ENCODE results near the gene SCRN2.

SCRN2 gene

GRCh38 chr17:47807421-47807820 lies 33.7 kb downstream of the SCRN2 start:
- FAIRE-seq (no peak), DNase-seq (ENCODE audit: low spot score) (no peak)

- DNase-seq (ENCODE audit: low spot score) (no peak), FAIRE-seq (no peak)
Observed at GRCh38 chr17:47806913-47807255, 34.2 kb downstream of the SCRN2 start.

- DNase-seq (ENCODE audit: low spot score) (no peak), FAIRE-seq (no peak)
Observed at GRCh38 chr17:47806026-47806912, 34.8 kb downstream of the SCRN2 start.

- FAIRE-seq (no peak), DNase-seq (ENCODE audit: low spot score) (no peak)
Observed at GRCh38 chr17:47804461-47804860, 36.6 kb downstream of the SCRN2 start.

- no peak for FAIRE-seq
- DNase-seq (ENCODE audit: low spot score) = no peak
Observed at GRCh38 chr17:47803751-47804150, 37.3 kb downstream of the SCRN2 start.

GRCh38 chr17:47803201-47803600 lies 37.9 kb downstream of the SCRN2 start:
- FAIRE-seq = no peak

GRCh38 chr17:47802341-47803022 lies 38.6 kb downstream of the SCRN2 start:
- no peak for FAIRE-seq
- DNase-seq (ENCODE audit: low spot score) = peak; percentile 75

More at GRCh38 chr17:47803201-47803600, 37.9 kb downstream of the SCRN2 start:
- no peak for DNase-seq (ENCODE audit: low spot score)

GRCh38 chr17:47801906-47802305 lies 39.2 kb downstream of the SCRN2 start:
- FAIRE-seq = no peak
- no peak for DNase-seq (ENCODE audit: low spot score)

- no peak for DNase-seq (ENCODE audit: low spot score)
- no peak for FAIRE-seq
Observed at GRCh38 chr17:47801176-47801765, 39.8 kb downstream of the SCRN2 start.

- DNase-seq (ENCODE audit: low spot score) (no peak), FAIRE-seq (no peak)
Observed at GRCh38 chr17:47800686-47801085, 40.4 kb downstream of the SCRN2 start.

- no peak for FAIRE-seq
- DNase-seq (ENCODE audit: low spot score) = no peak
Observed at GRCh38 chr17:47797797-47798196, 43.3 kb downstream of the SCRN2 start.

- DNase-seq (ENCODE audit: low spot score) (no peak), FAIRE-seq (no peak)
Observed at GRCh38 chr17:47792979-47793378, 48.1 kb downstream of the SCRN2 start.

- no peak for FAIRE-seq
- no peak for DNase-seq (ENCODE audit: low spot score)
Observed at GRCh38 chr17:47792457-47792856, 48.6 kb downstream of the SCRN2 start.

GRCh38 chr17:47791025-47791424 lies 50.0 kb downstream of the SCRN2 start:
- no peak for FAIRE-seq

GRCh38 chr17:47789611-47790561 lies 51.2 kb downstream of the SCRN2 start:
- FAIRE-seq = no peak

More at GRCh38 chr17:47791025-47791424, 50.0 kb downstream of the SCRN2 start:
- DNase-seq (ENCODE audit: low spot score) = no peak

More at GRCh38 chr17:47789611-47790561, 51.2 kb downstream of the SCRN2 start:
- DNase-seq (ENCODE audit: low spot score) = peak; percentile 86
